Measurements from ENCODE around the gene ZNF438. TPM values are rescaled to one million over a fixed set of nuclear protein-coding genes. Genes with fewer than 3 reads are reported as not detected.
"Not testable (repeated sequence)": the region's sequence is repeated elsewhere in the genome, so short reads cannot be mapped to it uniquely, and the experiment has no call there.

The ZNF438 gene
- total RNA-seq, 1 experiment from 2014 or later = 1.3 TPM

DNA sequence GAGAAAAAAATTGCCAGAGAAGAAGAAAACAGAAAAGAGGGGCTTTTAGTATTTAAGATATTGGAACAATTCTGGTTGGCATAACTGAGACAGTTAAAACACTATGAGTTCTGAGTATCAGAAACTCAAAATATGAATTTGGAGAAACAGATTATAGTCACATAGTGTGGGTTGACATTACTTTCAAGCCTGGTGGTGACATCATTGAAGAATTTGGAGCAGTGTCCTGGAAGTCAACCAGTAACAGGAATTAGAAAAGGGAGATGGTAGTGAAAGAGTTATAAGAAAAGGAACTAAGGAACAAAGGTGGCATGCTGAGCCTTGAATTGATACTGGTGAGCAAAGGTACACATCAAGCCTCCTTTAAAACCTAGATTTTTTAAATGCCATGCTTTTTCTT lies 88.2 kb downstream of the ZNF438 start:
- DNase-seq (ENCODE audit: low spot score) = no peak

DNA sequence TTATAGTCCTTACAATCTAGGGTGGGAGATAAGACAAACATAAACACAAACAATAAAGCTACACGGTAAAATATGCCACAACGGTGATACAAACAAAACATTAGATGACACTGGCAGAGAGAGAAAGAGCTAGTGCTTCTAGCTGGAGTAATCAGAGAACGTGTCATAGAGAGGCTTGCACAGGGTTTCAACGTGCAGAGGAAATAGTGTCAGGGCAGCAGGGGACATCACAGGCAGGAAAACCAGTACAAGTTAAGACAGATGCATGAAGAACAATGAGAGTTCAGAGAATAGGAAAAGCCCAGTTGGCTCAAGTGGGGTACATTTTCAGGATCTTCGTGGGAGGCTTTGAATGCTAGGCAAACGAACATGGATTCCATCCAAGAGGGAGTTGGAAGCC lies 91.4 kb downstream of the ZNF438 start:
- no peak for DNase-seq (ENCODE audit: low spot score)

DNA sequence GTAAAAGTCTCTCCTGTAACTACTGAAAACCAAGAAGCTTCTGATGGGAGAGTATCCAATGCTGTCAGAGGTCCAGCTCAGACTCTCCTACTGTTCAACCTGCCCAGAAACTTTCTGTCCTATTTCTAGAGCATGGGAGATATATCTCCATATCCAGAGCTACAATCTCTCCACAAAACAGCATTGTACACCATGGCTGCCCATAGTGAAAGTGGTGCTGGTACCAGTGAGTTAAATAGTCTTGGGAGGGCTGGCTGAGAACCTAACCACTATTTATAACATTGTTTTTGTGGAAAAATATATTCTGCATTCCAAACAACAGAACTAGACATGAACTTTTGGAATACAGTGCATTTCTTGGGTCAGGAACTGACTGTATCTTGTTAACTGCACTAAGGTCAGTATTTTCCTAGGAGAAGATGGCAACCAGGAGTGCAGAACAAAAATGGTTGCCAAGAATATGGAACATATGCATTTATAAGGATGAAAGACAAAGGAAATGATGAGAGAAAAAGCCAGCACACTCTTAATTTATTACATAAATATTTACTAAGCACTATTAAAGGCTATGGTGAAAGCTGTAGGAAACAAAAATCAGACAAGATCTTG lies 91.9 kb downstream of the ZNF438 start:
- DNase-seq (ENCODE audit: low spot score) = no peak

DNA sequence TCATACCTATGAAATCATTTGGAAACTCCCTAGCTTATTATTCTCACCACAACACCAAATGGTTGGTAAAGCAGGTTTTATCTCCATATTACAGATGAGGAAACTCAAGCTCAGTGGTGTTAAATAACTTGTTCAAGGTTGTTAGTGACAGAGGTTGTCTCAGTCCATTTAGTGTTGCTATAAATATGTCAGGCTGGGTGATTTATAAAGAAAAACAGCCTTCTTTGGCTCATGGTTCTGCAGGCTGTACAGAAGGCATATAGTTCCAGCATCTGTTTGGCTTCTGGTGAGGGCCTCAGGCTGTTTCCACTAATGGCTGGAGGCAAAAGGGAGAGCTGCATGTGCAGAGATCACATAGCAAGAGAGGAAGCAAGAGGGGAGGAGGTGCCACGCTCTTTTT lies 96.6 kb downstream of the ZNF438 start:
- DNase-seq (ENCODE audit: low spot score) = no peak

DNA sequence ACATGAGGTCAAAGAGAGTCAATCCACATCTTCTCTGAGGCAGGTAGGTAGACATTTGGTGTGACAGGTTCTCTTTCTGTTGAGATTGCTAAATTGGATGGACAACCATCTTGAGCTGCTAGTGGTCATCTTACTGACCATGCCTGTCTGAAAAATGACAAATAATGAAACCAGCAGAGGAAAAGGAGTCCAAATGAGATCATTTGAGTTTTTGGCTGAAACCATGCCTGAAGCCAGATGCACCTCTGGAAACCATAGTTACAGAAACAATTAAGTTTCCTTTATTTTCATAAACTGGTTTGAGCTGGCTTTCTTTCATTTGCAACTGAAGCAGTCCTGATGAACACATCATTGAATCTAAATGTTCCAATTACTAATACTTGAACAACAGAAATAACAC lies 100.6 kb downstream of the ZNF438 start:
- DNase-seq (ENCODE audit: low spot score) = no peak

DNA sequence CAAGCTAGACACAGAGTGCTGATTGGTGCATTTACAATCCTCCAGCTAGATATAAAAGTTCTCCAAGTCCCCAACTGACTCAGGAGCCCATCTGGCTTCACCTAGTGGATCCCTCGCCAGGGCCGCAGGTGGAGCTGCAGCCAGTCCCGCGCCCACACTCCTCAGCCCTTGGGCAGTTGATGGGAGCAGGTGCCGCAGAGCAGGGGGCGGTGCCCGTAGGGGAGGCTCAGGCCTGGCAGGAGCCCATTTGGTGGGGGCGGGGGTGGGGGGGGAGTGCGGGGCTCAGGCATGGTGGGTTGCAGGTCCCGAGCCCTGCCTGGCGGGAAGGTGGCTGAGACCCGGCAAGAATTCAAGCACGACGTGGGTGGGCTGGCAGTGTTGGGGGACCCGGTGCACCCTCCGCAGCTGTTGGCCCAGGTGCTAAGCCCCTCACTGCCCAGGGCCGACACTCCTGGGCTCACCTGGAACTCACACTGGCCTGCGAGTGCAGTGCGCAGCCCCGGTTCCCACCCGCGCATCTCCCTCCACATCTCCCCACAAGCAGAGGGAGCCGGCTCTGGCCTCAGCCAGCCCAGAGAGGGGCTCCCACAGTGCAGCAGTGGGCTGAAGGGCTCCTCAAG lies 101.7 kb downstream of the ZNF438 start:
- no peak for DNase-seq (ENCODE audit: low spot score)

DNA sequence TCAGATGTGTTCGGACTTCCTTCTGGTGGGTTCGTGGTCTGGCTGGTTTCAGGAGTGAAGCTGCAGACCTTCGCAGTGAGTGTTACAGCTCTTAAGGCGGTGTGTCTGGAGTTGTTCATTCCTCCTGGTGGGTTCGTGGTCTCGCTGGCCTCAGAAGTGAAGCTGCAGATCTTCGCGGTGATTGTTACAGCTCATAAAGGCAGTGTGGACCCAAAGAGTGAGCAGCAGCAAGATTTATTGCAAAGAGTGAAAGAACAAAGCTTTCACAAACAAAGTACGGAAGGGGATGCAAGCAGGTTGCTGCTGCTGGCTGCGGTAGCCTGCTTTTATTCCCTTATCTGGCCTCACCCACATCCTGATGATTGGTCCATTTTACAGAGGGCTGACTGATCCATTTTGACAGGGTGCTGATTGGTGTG lies 102.3 kb downstream of the ZNF438 start:
- not testable (repeated sequence) for DNase-seq (ENCODE audit: low spot score)

DNA sequence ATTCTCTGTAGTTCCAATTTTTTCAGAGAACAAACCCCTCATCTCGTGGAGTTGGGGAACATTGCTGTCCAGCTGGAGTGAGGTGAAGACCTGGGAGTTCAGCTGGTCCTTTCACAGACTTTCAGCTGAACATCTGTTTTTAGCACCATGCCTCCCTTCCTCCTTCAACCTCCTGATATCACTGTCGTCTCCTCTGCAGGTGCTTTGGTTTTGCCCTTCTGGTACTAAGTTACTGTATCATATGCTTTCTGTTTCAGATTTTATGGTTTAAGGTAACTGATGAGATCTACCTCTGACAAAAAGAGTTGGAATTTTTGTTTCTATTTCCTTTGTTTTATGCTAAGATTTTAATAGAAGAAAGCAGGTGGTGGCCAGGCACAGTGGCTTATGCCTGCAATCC lies 102.9 kb downstream of the ZNF438 start:
- DNase-seq (ENCODE audit: low spot score) = no peak

DNA sequence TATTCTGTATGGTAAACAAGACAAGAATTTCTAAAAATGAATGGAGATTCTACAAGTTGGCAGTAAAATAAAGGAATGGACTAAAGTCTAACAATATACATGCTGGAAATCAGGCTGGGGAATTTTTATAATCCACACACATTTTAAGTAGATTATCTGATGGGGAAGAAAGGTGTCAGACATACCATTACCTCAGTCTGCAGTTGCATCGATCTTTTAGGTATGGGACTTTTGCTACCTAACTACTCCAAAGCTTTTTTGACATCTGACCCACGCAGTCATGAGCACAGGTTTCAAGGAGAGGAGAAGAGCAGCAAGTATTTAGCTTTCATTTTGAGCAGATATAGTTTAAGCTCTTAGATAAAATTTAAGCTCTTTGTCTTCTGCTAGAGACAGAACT lies 113.0 kb downstream of the ZNF438 start:
- DNase-seq (ENCODE audit: low spot score) = no peak

DNA sequence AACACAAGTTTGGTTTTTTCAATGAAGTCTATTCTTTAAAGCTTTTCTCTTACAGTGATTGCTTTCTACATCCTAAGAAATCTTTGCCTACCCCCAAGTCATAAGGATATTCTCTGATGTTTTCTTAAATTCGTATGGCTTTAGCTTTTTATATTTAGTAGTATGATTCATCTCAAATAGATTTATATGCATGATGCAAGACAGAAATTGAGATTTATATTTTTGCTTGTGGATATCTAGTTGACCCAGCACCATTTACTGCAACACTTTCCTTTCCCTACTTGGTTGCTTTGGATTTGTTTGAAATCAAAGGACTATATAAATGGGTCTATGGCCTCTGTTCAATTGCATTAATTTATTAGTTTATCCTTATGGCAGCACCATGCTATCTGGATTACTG lies 113.9 kb downstream of the ZNF438 start:
- no peak for DNase-seq (ENCODE audit: low spot score)

DNA sequence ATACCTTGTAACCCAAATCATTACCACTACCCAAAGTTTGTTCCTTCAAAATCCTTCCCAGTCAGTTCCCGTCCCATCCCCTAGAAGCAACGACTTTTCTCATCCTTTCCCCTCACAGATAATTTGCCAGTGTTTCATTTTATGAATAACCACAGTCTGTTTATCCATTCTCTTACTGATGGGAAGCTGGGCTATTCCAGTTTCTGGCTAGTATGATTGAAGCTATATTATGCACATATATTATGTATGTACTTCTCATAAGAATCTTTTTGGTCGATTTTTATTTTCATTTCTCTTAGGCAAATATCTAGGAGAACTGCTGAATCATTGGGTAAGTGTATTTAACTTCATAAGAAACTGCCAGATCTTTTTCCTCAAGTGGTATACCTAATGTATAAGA lies 114.6 kb downstream of the ZNF438 start:
- DNase-seq (ENCODE audit: low spot score) = no peak

DNA sequence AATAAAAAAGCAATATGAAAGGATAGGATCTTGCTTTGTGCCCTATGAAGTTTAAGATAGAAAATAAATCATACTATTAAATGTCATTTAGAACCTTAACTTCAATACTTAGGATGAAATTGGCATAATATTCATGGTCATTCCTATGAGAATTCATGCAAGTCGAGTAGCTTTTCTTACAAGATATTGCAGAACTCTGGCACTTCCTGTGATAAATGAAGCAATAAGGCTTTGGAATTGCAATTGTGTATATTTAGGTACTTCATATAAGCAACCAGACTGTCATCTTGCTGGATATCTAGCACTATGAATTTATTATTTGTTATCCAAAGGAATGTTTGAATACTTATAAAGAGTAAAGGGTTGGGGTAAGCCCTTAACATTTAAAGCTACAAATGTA lies 116.5 kb downstream of the ZNF438 start:
- DNase-seq (ENCODE audit: low spot score) = no peak

DNA sequence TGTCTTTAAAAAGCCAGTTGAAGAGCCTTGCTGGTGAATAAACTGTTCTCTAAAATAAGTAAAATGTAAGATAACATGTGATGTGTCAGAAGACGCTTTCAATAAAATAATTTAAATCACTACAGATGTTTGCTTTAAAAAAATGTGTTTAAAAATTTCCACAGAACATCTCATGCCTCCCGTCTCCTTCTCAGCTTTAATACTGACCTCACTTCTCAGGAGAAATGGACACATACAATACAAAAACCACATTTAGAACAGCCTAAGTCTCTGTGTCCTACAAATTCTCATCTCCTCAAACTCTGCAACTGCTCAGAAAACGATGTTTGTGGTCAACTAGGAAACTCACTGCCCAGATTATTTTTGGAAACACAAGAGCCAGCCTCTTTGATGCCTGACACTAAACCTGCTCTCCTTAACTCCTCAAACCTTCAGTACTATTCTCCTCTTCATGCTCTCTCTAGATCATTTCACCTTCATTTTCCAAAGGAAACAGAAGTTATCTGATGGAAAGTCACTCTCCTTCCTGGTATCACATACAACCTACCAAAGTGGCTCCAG lies 120.3 kb downstream of the ZNF438 start:
- DNase-seq (ENCODE audit: low spot score) = no peak

DNA sequence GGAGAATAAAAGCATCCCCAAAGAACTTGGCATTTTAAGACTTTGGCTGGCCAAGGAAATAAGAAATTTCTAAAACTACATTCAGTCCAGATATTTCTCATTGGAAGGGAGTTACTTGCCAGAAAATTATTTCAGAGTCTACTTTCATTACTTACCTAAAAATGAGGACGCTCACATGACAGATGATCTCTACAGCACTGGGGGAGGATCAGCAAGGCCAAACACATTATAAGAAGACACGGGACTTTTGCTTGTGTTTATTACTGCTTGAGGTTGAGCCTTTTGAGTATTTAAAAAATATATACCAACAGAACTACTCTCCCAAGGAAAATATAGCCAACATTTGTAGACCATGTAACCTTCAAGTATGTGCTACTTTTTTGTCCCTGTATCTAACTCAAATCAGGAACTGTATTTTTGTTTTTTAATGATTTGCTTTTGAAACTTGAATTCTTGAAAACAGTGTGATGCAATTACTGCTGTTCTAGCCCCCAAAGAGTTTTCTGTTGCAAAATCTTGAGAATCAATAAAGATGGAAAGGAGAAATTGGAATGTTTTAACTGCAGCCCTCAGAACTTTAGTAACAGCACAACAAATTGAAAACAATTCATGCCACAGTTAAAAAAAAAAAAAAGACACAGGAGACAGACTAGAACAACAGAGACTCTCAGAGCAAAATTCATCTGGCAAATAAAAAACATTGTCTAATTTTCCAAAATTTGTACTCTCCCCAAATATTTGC lies 128.1 kb downstream of the ZNF438 start:
- DNase-seq (ENCODE audit: low spot score) = no peak

DNA sequence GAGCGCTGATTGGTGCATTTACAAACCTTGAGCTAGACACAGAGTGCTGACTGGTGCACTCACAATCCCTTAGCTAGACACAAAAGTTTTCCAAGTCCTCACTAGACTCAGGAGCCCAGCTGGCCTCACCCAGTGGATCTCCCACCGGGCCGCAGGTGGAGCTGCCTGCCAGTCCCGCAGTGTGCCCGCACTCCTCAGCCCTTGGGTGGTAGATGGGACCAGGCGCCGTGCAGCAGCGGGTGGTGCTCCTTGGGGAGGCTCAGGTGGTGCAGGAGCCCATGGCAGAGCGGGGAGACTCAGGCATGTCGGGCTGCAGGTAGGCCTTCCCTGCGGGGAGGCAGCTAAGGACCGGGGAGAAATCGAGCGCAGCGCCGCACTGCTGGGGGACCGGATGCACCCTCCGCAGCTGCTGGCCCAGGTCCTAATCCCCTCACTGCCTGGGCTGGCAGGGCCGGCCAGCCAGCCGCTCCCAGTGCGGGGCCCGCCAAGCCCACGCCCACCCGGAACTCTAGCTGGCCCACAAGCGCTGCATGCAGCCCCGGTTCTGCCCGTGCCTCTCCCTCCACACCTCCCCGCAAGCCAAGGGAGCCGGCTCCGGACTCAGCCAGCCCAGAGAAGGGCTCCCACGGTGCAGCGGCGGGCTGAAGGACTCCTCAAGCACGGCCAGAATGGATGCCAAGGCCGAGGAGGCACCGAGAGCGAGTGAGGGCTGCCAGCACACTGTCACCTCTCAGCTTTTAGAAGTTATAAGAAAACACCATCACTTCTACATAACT lies 128.9 kb downstream of the ZNF438 start:
- no peak for DNase-seq (ENCODE audit: low spot score)

DNA sequence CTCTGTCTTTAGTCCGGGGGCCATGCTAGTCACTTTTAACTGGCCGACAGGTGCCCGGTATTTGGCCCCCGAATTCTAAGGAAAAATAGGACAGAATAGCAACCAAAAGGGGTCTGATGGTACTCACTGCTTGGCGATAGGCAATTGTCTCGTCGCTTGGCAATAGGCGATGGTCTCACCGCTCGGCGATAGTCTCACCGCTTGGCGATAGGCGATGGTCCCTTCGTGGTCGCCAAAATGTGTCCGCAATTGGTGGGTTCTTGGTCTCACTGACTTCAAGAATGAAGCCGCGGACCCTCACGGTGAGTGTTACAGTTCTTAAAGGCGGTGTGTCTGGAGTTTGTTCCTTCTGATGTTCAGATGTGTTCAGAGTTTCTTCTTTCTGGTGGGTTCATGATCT lies 130.2 kb downstream of the ZNF438 start:
- DNase-seq (ENCODE audit: low spot score) = not testable (repeated sequence)

DNA sequence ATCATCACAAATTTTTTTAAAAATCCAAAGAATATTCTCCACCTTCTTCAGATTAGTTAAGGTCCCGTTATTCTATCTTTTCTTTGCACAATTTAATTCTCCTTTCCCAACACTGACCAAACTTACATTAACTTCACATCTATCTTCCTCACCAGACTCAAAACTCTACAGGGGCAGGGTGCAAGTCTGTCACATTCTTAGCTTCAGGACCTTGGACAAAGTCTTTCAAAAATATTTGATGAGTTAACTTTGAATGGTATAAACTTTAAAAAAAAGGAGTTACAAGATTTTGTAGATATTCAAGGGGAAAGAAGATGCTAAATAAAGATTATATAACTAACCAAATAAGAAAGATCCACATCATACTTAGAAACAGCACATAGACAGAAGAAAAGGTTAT lies 132.7 kb downstream of the ZNF438 start:
- no peak for DNase-seq (ENCODE audit: low spot score)

DNA sequence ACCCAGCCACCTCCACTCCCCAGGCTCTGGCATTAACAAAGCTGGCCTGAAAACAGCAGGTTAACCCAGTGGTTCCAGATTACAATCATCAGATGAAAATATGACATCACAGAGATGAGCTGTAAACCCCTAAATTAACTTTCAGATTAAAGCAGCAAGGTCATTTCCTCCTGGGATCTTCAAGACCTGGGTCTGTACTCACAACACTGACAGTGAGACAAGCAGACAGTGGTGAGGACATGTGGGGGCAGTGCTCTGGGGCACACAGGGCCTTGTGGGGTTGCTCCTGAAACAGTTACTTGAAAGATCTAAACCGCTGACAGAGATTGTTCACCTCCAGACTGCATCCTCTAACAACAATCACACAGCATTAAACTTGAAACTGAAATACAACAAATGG lies 134.1 kb downstream of the ZNF438 start:
- no peak for DNase-seq (ENCODE audit: low spot score)

DNA sequence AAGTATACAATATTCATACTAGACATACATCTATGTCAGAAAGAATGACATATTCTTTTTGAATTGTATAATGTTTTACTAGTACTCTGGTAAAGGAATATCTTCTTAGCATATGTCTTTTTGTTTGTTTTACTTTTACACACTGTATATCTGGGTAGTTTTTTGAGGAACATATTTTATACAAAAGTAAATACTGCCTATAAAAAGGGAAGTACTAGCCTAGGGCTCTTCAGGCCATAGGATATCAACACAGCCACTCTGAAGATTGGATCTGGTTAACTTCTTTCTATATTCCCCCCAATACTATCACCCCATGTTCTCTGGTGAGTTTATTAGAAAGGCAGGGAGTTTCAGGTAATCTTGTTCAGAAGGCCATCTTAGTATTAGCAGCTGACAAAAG lies 134.6 kb downstream of the ZNF438 start:
- no peak for DNase-seq (ENCODE audit: low spot score)

DNA sequence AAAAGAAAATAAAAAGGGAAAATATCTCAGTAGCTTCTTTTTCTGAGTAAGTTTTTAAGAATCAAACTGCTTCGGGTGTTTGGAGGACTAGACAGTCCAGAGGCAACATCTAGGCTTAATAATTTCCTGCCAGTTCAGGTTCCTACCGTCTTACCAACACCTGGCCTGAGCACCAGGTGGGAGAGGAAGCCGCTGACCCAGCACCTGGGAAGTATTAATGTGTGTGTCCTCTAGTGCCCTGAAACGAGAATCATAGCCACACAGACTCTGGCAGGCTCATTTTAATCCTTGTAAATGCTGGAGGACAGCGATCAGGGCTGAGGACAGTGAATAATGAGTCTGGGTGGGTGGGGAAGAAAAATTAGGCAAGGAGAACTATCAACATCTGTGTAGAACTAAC lies 137.4 kb downstream of the ZNF438 start:
- DNase-seq (ENCODE audit: low spot score) = no peak

DNA sequence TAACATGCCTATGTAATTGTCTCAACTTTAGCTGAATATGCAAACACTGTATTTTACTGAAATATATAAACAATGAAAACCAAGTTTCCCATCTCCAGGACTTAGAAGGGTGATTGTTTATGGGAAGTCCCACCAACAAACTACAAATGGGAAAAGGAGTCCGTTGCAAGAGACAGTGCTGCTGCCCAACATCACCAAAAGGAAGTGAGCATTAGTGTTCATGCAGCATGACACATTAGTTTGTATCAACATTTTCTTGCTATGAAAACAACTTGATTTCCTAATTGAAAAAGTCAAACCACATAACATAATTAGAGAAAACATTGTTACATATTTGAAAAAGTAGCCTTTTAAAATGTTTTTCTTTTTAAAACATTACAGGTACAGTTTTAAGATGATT lies 138.5 kb downstream of the ZNF438 start:
- DNase-seq (ENCODE audit: low spot score) = no peak

DNA sequence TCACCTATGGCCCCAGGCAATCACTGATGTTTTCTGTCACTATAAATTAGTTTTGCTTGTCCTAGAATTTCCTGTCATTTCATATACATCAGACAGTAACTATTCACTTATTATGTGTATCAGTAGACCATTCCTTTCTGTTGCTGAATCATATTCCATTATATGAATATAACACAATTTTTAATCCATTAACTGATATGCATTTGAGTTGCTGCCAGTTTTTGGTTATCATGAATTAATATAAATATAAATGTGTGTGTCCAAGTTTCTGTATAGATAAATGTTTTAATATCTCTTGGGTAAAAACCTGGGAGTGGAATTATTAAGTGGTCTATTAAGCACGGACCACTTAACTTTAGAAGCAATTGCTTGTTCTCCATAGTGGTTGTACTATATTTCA lies 143.8 kb downstream of the ZNF438 start:
- no peak for DNase-seq (ENCODE audit: low spot score)

Measured in H4 (cell line).